Breast epithelium (tissue), 3 donors: ENCODE measurements around the gene CACNA1I.

ENCODE experiments used
- POLR2A ChIP-seq: fragments of 450-650 bp; IDR thresholded peaks from one replicate; pipeline ENCODE4 v1.6.1; 2016; ENCODE audit warnings: antibody characterized with exemption, mild to moderate bottlenecking, moderate library complexity
- POLR2AphosphoS5 ChIP-seq, 3 donors: sonication (generic); formaldehyde crosslinking; IDR thresholded peaks; one replicate each; pipeline ENCODE4 v1.6.1; 2017; ENCODE audit warnings: antibody characterized with exemption in 3 of 3
- TF ChIP-seq, protein P1 (sequence below), 3 donors: fragments of 450-650 bp; IDR thresholded peaks; one replicate each; pipeline ENCODE4 v1.5.1; 2016 to 2017; ENCODE audit warnings: antibody characterized with exemption in 3 of 3, mild to moderate bottlenecking in 3 of 3, moderate library complexity in 3 of 3

DNA sequence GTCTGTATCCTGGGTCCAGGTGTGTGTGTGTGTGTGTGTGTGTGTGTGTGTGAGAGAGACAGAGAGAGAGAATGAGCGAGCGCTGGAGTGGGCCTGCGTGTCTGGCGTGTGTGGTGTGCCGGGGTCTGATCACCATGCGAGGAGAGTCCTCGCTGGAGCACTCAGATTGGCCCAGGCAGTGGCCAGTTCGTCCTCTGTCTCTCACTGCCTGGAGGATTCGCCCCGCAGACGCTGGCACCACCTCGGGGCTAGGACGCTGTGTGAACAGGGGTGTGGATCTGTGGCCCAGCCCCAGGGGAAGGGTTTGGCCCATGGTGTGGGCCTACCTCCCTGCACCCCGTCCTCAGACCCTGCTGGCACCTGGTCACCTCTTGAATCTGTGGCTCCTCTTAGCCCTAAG, 11.6 kb upstream of the CACNA1I start:
- TF ChIP-seq, protein P1, sequence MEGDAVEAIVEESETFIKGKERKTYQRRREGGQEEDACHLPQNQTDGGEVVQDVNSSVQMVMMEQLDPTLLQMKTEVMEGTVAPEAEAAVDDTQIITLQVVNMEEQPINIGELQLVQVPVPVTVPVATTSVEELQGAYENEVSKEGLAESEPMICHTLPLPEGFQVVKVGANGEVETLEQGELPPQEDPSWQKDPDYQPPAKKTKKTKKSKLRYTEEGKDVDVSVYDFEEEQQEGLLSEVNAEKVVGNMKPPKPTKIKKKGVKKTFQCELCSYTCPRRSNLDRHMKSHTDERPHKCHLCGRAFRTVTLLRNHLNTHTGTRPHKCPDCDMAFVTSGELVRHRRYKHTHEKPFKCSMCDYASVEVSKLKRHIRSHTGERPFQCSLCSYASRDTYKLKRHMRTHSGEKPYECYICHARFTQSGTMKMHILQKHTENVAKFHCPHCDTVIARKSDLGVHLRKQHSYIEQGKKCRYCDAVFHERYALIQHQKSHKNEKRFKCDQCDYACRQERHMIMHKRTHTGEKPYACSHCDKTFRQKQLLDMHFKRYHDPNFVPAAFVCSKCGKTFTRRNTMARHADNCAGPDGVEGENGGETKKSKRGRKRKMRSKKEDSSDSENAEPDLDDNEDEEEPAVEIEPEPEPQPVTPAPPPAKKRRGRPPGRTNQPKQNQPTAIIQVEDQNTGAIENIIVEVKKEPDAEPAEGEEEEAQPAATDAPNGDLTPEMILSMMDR (IDR thresholded peaks at IDR 0.05) = no peak
- no peak for TF ChIP-seq POLR2AphosphoS5 (IDR thresholded peaks at IDR 0.05)
- TF ChIP-seq POLR2A = no peak
